GM12875 (cell line): ENCODE data around the gene NCEH1.

Experiments
- H3K4me3 ChIP-seq: one replicate; pipeline ENCODE4 v1.5.1; 2011; ENCODE audit warnings: low read depth, low read length, control low read depth
- CTCF ChIP-seq: IDR thresholded peaks from 2 replicates; pipeline ENCODE4 v1.5.1; 2011; ENCODE audit warnings: low read depth, mild to moderate bottlenecking, control low read depth, inconsistent platforms, low read length, moderate library complexity, borderline replicate concordance; ENCODE audit not compliant: insufficient read depth

The NCEH1 gene

GRCh38 chr3:172612871-172613678 lies 97.8 kb downstream of the NCEH1 start:
- H3K4me3 ChIP-seq, result no peak overlapping the region
- TF ChIP-seq CTCF, result no peak

GRCh38 chr3:172609750-172610149 lies 101.1 kb downstream of the NCEH1 start:
- no peak for TF ChIP-seq CTCF
- no peak overlapping the region for H3K4me3 ChIP-seq

GRCh38 chr3:172608575-172608974 lies 102.3 kb downstream of the NCEH1 start:
- TF ChIP-seq CTCF, result no peak
- no peak overlapping the region for H3K4me3 ChIP-seq

GRCh38 chr3:172607305-172608121 lies 103.4 kb downstream of the NCEH1 start:
- TF ChIP-seq CTCF, result no peak

GRCh38 chr3:172606021-172606420 lies 104.8 kb downstream of the NCEH1 start:
- no peak overlapping the region for H3K4me3 ChIP-seq
- no peak for TF ChIP-seq CTCF

More at GRCh38 chr3:172607305-172608121, 103.4 kb downstream of the NCEH1 start:
- H3K4me3 ChIP-seq, result no peak overlapping the region

GRCh38 chr3:172604895-172605646 lies 105.8 kb downstream of the NCEH1 start:
- no peak overlapping the region for H3K4me3 ChIP-seq
- TF ChIP-seq CTCF, result no peak
